K562 (cell line): ENCODE measurements around the gene STK25. TPM values are rescaled to one million over a fixed set of nuclear protein-coding genes. Genes with fewer than 3 reads are reported as not detected.

Experiments
- ATAC-seq: fragments of 200-7000 bp; cut with Tn5 transposase; 3 replicates; pipeline ENCODE4 v1.9.1; 2020; ENCODE audit warnings: moderate library complexity
- BruUV-seq: library from RNA; stranded (reverse); fragments of 400-500 nt; replicated peaks from 2 replicates; lab custom pipeline; 2021; lab: Mats Ljungman, UMichigan
- CTCF ChIA-PET: fragments of 300-600 bp; formaldehyde crosslinking; extraction: SDS; loops from one replicate; lab custom pipeline; 2021; ENCODE audit warnings: low intra/inter-chr PET ratio; lab: Yijun Ruan, JAX
- POLR2A ChIA-PET: fragments of 300-600, 350-650 bp; sonication (Branson Sonifier 250); formaldehyde crosslinking; extraction: SDS; loops from one replicate; lab custom pipeline; 2021; ENCODE audit warnings: antibody characterized with exemption, inconsistent platforms; lab: Yijun Ruan, JAX
- DNase-seq, 4 experiments: peaks; one replicate each; pipeline versions ENCODE4 v3.0.0 to v3.0.0-alpha.2; 2011 to 2018; ENCODE audit warnings: low spot score in 3 of 4, mixed read lengths in 3 of 4; ENCODE audit errors: extremely low read depth in 1 of 4
- FAIRE-seq: peaks from 2 replicates; lab custom pipeline; 2011; peaks lifted over from hg19 to GRCh38; lab: Jason Lieb, UNC
- H2AFZ ChIP-seq: 2 replicates; pipeline ENCODE4 v1.6.0; 2011; ENCODE audit warnings: low read depth, low read length, control low read depth, inconsistent platforms
- H3K27ac ChIP-seq: fragments of 200-600 bp; 3 replicates; pipeline ENCODE4 v1.8.0; 2011; ENCODE audit warnings: low read depth, mild to moderate bottlenecking, control low read depth, inconsistent platforms, low read length, moderate library complexity, mixed read lengths; ENCODE audit errors: extremely low read depth
- H3K27me3 ChIP-seq, 2 experiments: fragments of 300-600 bp in 1 of 2; 2 replicates in 1 of 2; 3 replicates in 1 of 2; pipeline versions ENCODE4 v1.6.0 to v1.8.0; 2011; ENCODE audit warnings: inconsistent platforms in 2 of 2, low read length in 2 of 2, mild to moderate bottlenecking in 1 of 2, mixed read lengths in 1 of 2, moderate library complexity in 1 of 2; ENCODE audit not compliant: control insufficient read depth in 2 of 2, insufficient read depth in 2 of 2
- H3K36me3 ChIP-seq: fragments of 300-600 bp; 3 replicates; pipeline ENCODE4 v1.8.0; 2011; ENCODE audit warnings: mild to moderate bottlenecking, low read length, inconsistent platforms; ENCODE audit not compliant: control insufficient read depth, insufficient read depth
- H3K4me1 ChIP-seq, 2 experiments: fragments of 200-600 bp in 1 of 2; replicated peaks in 1 of 2; 2 replicates in 1 of 2; 3 replicates in 1 of 2; pipeline versions ENCODE4 v1.5.1 to v1.8.0; 2011; ENCODE audit warnings: inconsistent platforms in 2 of 2, low read length in 2 of 2, mild to moderate bottlenecking in 1 of 2, mixed read lengths in 1 of 2, moderate library complexity in 1 of 2; ENCODE audit not compliant: control insufficient read depth in 2 of 2, insufficient read depth in 2 of 2
- H3K4me2 ChIP-seq: 2 replicates; pipeline ENCODE4 v1.6.1; 2011; ENCODE audit warnings: low read length, control low read depth, inconsistent platforms, mixed read lengths; ENCODE audit not compliant: insufficient read depth
- H3K4me3 ChIP-seq: fragments of 200-600 bp; sonication (generic), shearing (Covaris generic); 2 replicates; pipeline ENCODE4 v1.5.1; 2016; ENCODE audit warnings: control low read depth, inconsistent platforms
- H3K79me2 ChIP-seq: fragments of 200-600 bp; 3 replicates; pipeline ENCODE4 v1.8.0; 2011; ENCODE audit warnings: low read length, inconsistent platforms; ENCODE audit not compliant: control insufficient read depth, insufficient read depth
- H3K9ac ChIP-seq, 2 experiments: 2 replicates each; pipeline versions ENCODE4 v1.6.0 to v1.6.1; 2011; ENCODE audit warnings: low read depth in 2 of 2, low read length in 2 of 2, control low read depth in 1 of 2, inconsistent platforms in 1 of 2, mild to moderate bottlenecking in 1 of 2, mixed read lengths in 1 of 2; ENCODE audit not compliant: insufficient read depth in 1 of 2
- H3K9me1 ChIP-seq: one replicate; pipeline ENCODE4 v1.6.0; 2011; ENCODE audit warnings: inconsistent platforms, mild to moderate bottlenecking, low read length, moderate library complexity; ENCODE audit not compliant: control insufficient read depth, insufficient read depth
- H3K9me3 ChIP-seq: replicated peaks from 2 replicates; pipeline ENCODE4 v1.5.1; 2011; ENCODE audit warnings: low read depth, low read length, inconsistent platforms; ENCODE audit not compliant: control insufficient read depth, insufficient read depth
- H4K20me1 ChIP-seq: replicated peaks from 2 replicates; pipeline ENCODE4 v1.6.1; 2011; ENCODE audit warnings: low read length, inconsistent platforms, mixed read lengths; ENCODE audit not compliant: control insufficient read depth, insufficient read depth
- ADNP ChIP-seq: fragments of 200-800 bp; sonication (Bioruptor generic); IDR thresholded peaks from 2 replicates; pipeline ENCODE4 v1.6.1; 2016; ENCODE audit warnings: missing genetic modification characterization, missing compliant biosample characterization
- CREB1 ChIP-seq, 2 experiments: sonication (generic) in 1 of 2; formaldehyde crosslinking in 1 of 2; IDR thresholded peaks; 2 replicates each; pipeline versions ENCODE4 v1.6.1 to v1.8.0; 2012 to 2022; ENCODE audit warnings: inconsistent platforms in 1 of 2, mild to moderate bottlenecking in 1 of 2, missing genetic modification reagents in 1 of 2, moderate library complexity in 1 of 2
- E2F4 ChIP-seq: sonication (generic); formaldehyde crosslinking; IDR thresholded peaks from 2 replicates; pipeline ENCODE4 v1.8.0; 2022; ENCODE audit warnings: mild to moderate bottlenecking, low read depth, missing genetic modification reagents
- EHMT2 ChIP-seq: fragments of 450-650 bp; IDR thresholded peaks from 2 replicates; pipeline ENCODE4 v1.6.1; 2018; ENCODE audit warnings: antibody characterized with exemption
- ETV5 ChIP-seq: sonication (generic); formaldehyde crosslinking; IDR thresholded peaks from 2 replicates; pipeline ENCODE4 v1.4.0; 2020; ENCODE audit warnings: low read depth, mild to moderate bottlenecking, missing genetic modification reagents
- MLLT1 ChIP-seq, 2 experiments: fragments of 450-650 bp; IDR thresholded peaks; 2 replicates each; pipeline ENCODE4 v1.6.1; 2016
- SRSF7 ChIP-seq: fragments of 200-400 bp; formaldehyde crosslinking; optimal IDR thresholded peaks from 2 replicates; pipeline ENCODE3; 2017; ENCODE audit warnings: mild to moderate bottlenecking, low read depth, low read length
- THRAP3 ChIP-seq: fragments of 450-650 bp; IDR thresholded peaks from 2 replicates; pipeline ENCODE4 v1.6.1; 2016; ENCODE audit warnings: mild to moderate bottlenecking, inconsistent platforms, borderline replicate concordance
- ZNF124 ChIP-seq: sonication (generic); formaldehyde crosslinking; IDR thresholded peaks from 2 replicates; pipeline ENCODE4 v1.8.1; 2022; ENCODE audit warnings: missing genetic modification reagents
- ZNF24 ChIP-seq: fragments of 450-650 bp; IDR thresholded peaks from 2 replicates; pipeline ENCODE4 v1.6.1; 2016
- ZNF282 ChIP-seq: sonication (generic); formaldehyde crosslinking; IDR thresholded peaks from 2 replicates; pipeline ENCODE4 v1.8.1; 2023; ENCODE audit warnings: missing genetic modification reagents
- ZNF518B ChIP-seq: fragments of 250-450 bp; sonication (Bioruptor Pico); IDR thresholded peaks from 2 replicates; pipeline ENCODE4 v1.5.0; 2021; ENCODE audit warnings: mild to moderate bottlenecking, moderate library complexity
- ZNF561 ChIP-seq: fragments of 450-650 bp; formaldehyde crosslinking; conservative IDR thresholded peaks from 2 replicates; pipeline ENCODE4 v1.4.0; 2020; ENCODE audit warnings: mild to moderate bottlenecking, moderate library complexity
- ZNF76 ChIP-seq: fragments of 250-450 bp; sonication (Bioruptor Pico); IDR thresholded peaks from 2 replicates; pipeline ENCODE4 v1.4.0; 2020; ENCODE audit warnings: mild to moderate bottlenecking, moderate library complexity, borderline replicate concordance
- WGBS: fragments of 100-300 bp; shearing (Covaris generic); methylation state at CpG from one replicate; pipeline ENCODE4 v1.1.6; 2016; ENCODE audit warnings: low coverage, mixed read lengths; ENCODE audit not compliant: insufficient coverage; ENCODE audit errors: missing lambda C conversion rate; 5-methylcytosine and 5-hydroxymethylcytosine counted together
- in situ Hi-C: fragments of 300-500 bp; cut with MboI; formaldehyde crosslinking; loops from 4 replicates; pipeline ENCODE4 v1.15.0; 2018; ENCODE audit warnings: inconsistent platforms, mixed read lengths
- intact Hi-C: fragments of 100-400 bp; cut with micrococcal nuclease; formaldehyde crosslinking; loops from 2 replicates; pipeline ENCODE4 v1.14.2; 2022
- polyA plus RNA-seq, 8 experiments: library from polyadenylated mRNA; depleted of rRNA in 4 of 8; stranded (reverse) in 5 of 8; unstranded in 3 of 8; fragments of >200 nt; fragmentation: Nextera tagmentation in 2 of 8; fragmentation: Illumina TruSeq in 1 of 8; extraction: Ambion mirVana in 2 of 8; extraction: Trizol in 1 of 8; gene quantifications; 2 replicates each; pipeline versions ENCODE4 v1.2.1 to v1.2.3, GENCODE V29; 2011 to 2014; ENCODE audit warnings: inconsistent platforms in 1 of 8, missing spikeins in 1 of 8
- total RNA-seq, 7 experiments: library from RNA; depleted of rRNA in 6 of 7; stranded (reverse); fragments of >200 nt in 6 of 7; fragmentation: Illumina TruSeq in 2 of 7; extraction: Trizol in 2 of 7; gene quantifications; 2 replicates each; pipeline versions ENCODE4 v1.2.1 to v1.2.3, GENCODE V29; 2011 to 2021; ENCODE audit warnings: low replicate concordance in 1 of 7

Gene STK25
- total and polyA plus RNA-seq, 9 of the 15 experiments (the other 6 are each of a cell fraction or from before 2014, with no cell fraction given), result 5.4 to 177 (median 116) TPM

- no peak for TF ChIP-seq ZNF518B
- TF ChIP-seq E2F4, result no peak
- no peak for TF ChIP-seq ZNF24
- no peak for TF ChIP-seq ETV5 (CRISPR knock-in tag)
These were observed 46.4 kb upstream of the STK25 start (continued) for GRCh38 chr2:241554610-241555322.

- FAIRE-seq, result no peak
- in situ Hi-C loops, result no loop called here
- Histone ChIP-seq H2AFZ (no peak overlapping the region), H3K4me2 (no peak overlapping the region), H3K27me3 (peaks cover 0 to 9% of the 10 kb centered on the region in 2 experiments; a peak in 2 of 5 replicates), H3K9me1 (no peaks in the 10 kb centered on the region), H3K9me3 (no peaks in the 10 kb centered on the region), H3K79me2 (no peaks in the 10 kb centered on the region), H3K4me3 (no peak overlapping the region), H3K27ac (no peak overlapping the region), H3K9ac (no peak overlapping the region), H3K4me1 (peaks cover 0 to 29% of the 10 kb centered on the region in 2 experiments; a peak in 2 of 5 replicates), H3K36me3 (no peaks in the 10 kb centered on the region), H4K20me1 (no peaks in the 10 kb centered on the region)
- POLR2A ChIA-PET, result no interaction called here
- no TSS peak for BruUV-seq
- no peak for DNase-seq
- ATAC-seq, result no peak
- 25% methylated on average over 1 of the region's 6 CpGs for WGBS
- intact Hi-C loops, result no loop called here
- CTCF ChIA-PET, result no interaction called here
- no peak for TF ChIP-seq ZNF76 (CRISPR knock-in tag)
- TF ChIP-seq MLLT1 (IDR thresholded peaks at IDR 0.05), result no peak
- TF ChIP-seq ZNF124 (CRISPR knock-in tag), result no peak
- no peak for TF ChIP-seq ADNP (tag)
- no peak for TF ChIP-seq ZNF282 (CRISPR knock-in tag)
- no peak for TF ChIP-seq ZNF561
- TF ChIP-seq EHMT2, result no peak
- TF ChIP-seq THRAP3, result no peak
- TF ChIP-seq SRSF7, result no peak
- TF ChIP-seq CREB1 (IDR thresholded peaks at IDR 0.05), result no peak
- no peak for TF ChIP-seq CREB1 (CRISPR knock-in tag; IDR thresholded peaks at IDR 0.05)
These were observed 45.6 kb upstream of the STK25 start for GRCh38 chr2:241553981-241554380.
